SK-N-SH (cell line): Measurements from ENCODE around the gene TRAF5.
A peak's percentile ranks its signal among the peaks of the same experiment; 100 is the strongest.

Experiments
- CTCF ChIP-seq: fragments of 200-600 bp; sonication (generic); IDR thresholded peaks from 2 replicates; pipeline ENCODE4 v1.6.1; 2017; ENCODE audit warnings: antibody characterized with exemption, mild to moderate bottlenecking, moderate library complexity
- EP300 ChIP-seq, 2 experiments: IDR thresholded peaks; 2 replicates each; pipeline versions ENCODE4 v1.4.0 to v1.6.1; 2012; ENCODE audit warnings: borderline replicate concordance in 1 of 2, low read depth in 1 of 2, low read length in 1 of 2
- EZH2phosphoT487 ChIP-seq: fragments of 200-600 bp; sonication (generic); IDR thresholded peaks from 2 replicates; pipeline ENCODE4 v1.6.1; 2017; ENCODE audit warnings: low read depth, mixed run types, mild to moderate bottlenecking, antibody characterized with exemption, moderate library complexity, borderline replicate concordance
- GABPA ChIP-seq: IDR thresholded peaks from 2 replicates; pipeline ENCODE4 v1.4.0; 2012; ENCODE audit warnings: low read depth, mild to moderate bottlenecking
- IRF3 ChIP-seq: fragments of 150-350 bp; IDR thresholded peaks from 2 replicates; pipeline ENCODE4 v1.6.1; 2016; ENCODE audit warnings: mild to moderate bottlenecking, low read depth, low read length
- REST ChIP-seq: IDR thresholded peaks from 2 replicates; pipeline ENCODE4 v1.6.1; 2012; ENCODE audit warnings: mild to moderate bottlenecking, low read depth, low read length, moderate library complexity
- RFX5 ChIP-seq: IDR thresholded peaks from 2 replicates; pipeline ENCODE4 v1.6.1; 2012; ENCODE audit warnings: mild to moderate bottlenecking, improper control_type of control experiment, low read length
- TAF1 ChIP-seq: IDR thresholded peaks from 2 replicates; pipeline ENCODE4 v1.6.1; 2012; ENCODE audit warnings: low read depth, mild to moderate bottlenecking, low read length, moderate library complexity, borderline replicate concordance

GRCh38 chr1:211378844-211379243 is 52.2 kb downstream of the TRAF5 start:
- no peak for TF ChIP-seq CTCF
- peak in 1 of 2 experiments; percentile 46; a peak in 1 of 4 replicates for TF ChIP-seq EP300 (IDR thresholded peaks at IDR 0.05; ENCODE audit: borderline replicate concordance in 1 of 2, low read depth in 1 of 2, low read length in 1 of 2)
- no peak for TF ChIP-seq EZH2phosphoT487
- no peak for TF ChIP-seq TAF1
- no peak for TF ChIP-seq IRF3
- no peak for TF ChIP-seq GABPA
- TF ChIP-seq REST, result no peak
- no peak for TF ChIP-seq RFX5
